T-helper 1 cell treated with Interleukin-12 subunit alpha and Interleukin-12 subunit beta and Interleukin-4 antibody, amounts not matched to agents 30 ng/mL and 1 ng/mL, for 36 hours (primary cell): ENCODE measurements around the gene MYO5C. TPM values are rescaled to one million over a fixed set of nuclear protein-coding genes. Genes with fewer than 3 reads are reported as not detected.

Source experiments
- intact Hi-C: fragments of 100-400 bp; cut with micrococcal nuclease; formaldehyde crosslinking; loops from one replicate; pipeline ENCODE4 v1.15.1; 2024
- total RNA-seq: library from RNA; stranded (reverse); gene quantifications from 2 replicates; pipeline ENCODE4 v1.2.3, GENCODE V29; 2022

The MYO5C gene
- total RNA-seq, 1 donor from 2014 or later = 1.2 TPM

GRCh38 chr15:52280326-52281084, 15.1 kb downstream of the MYO5C start:
- intact Hi-C loops = no loop called here

- intact Hi-C loops = no loop called here
These were observed 16.8 kb downstream of the MYO5C start for GRCh38 chr15:52278636-52279367.

DNA sequence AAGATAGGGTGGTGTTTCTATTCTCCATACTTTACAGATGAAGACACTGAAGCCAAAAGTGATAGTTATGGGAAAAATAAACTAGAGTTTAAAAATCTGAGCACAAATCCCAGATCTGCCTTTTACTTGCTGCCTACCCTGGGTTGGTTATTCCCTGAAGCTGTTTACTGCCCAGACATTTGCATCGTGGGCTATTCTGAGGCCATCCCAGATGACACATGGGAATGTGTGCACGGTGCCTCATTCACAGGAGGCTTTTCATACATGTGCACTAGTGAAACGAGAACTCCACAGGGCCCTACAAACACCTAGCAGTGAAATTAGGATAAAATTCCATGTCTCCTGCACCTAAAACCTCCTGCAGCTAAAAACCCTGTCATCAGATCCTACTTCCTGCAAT, 17.5 kb downstream of the MYO5C start:
- intact Hi-C loops = no loop called here

GRCh38 chr15:52277575-52277974, 18.0 kb downstream of the MYO5C start:
- intact Hi-C loops = no loop called here

DNA sequence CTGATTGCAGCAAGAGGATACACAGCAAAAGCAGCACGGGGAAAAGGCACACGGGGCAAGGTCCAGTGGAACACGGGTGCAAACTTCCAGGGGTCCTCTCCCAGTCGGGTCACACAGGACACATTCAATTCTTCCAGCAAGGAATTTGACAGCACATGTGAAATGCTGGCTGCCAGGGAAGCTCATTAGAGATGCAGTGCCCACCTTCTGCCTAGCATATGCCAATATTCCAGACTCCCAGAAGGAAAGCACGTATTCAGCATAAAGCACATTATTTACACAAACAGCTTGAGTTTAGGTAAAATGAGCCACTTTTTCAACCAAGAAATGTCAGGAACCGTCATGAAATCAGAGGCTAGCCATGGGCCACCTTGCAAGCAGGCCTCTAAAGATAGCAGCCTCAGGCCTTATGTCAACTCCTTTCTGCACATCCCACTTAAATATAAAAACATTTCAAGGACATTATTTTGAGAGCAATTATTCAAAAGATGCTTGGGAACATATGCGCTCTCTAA, 19.3 kb downstream of the MYO5C start:
- intact Hi-C loops = no loop called here

GRCh38 chr15:52263563-52264282, 31.9 kb downstream of the MYO5C start:
- intact Hi-C loops = loop anchor here (2.0 kb wide), 1 partner anchor 305 kb away; the partner anchor contains the start of gene ARPP19

DNA sequence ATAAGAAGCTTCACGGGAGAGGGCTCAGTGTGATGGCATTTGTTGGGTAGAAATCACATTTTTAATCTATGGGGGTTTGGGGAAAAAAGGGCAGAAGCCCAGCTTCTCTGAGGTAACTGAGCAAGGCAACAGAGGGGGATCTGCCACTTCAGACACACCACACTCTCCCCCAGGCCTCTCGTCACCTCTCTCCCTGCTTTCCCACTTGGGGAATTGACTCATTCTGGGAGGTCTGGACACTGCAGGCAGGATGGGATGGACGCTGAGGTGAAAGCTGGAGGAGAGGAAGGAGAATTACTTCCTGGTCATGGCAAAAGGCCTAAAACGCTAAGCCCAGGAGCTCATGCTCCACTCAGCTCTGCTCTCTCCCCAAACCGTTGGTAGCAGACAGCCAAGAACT, 33.2 kb downstream of the MYO5C start:
- intact Hi-C loops = loop anchor here (1.0 to 2.0 kb wide), 2 partner anchors 306 to 416 kb away; partner anchors contain the start of gene ARPP19

DNA sequence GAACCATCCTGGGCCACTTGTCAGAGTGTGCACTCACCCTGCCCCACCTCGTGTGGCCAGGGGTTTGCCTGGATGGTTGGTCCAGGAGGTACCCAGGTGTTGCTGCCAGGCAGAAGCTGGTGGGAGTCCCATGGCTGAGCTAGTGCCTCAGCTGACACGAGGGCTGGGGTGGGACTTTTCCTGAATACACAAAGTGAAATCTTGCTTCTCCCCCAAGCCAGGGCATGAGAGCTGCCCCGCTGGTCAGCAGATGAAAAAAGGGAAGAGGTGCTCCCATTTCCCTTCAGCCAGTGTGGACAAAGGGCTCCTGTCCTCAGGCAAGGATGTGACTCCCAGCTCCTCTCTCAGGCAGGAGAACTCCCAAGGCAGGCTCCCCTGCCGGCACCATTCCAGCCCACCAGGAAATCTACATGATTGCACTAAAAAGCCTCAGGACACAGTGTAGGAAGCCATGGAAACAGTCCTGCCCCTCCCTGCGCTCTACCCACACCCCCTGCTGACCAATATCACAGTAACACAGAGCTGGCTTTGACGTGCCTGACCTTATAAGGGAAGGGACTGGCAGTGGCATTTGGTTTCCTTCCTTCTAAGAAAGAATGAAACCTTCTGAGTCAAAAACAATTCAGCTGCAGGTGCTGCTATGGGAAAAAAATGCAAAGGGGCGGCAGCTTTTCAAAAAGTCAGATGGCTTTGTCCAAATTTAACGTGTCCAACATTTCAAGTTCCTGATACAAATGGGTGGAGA, 33.9 kb downstream of the MYO5C start:
- intact Hi-C loops = loop anchor here (1.0 to 2.0 kb wide), 2 partner anchors 307 to 417 kb away; partner anchors contain the start of gene ARPP19

GRCh38 chr15:52261026-52261425, 34.6 kb downstream of the MYO5C start:
- intact Hi-C loops = no loop called here

- intact Hi-C loops = no loop called here
These were observed 36.1 kb downstream of the MYO5C start for GRCh38 chr15:52259503-52259902.

DNA sequence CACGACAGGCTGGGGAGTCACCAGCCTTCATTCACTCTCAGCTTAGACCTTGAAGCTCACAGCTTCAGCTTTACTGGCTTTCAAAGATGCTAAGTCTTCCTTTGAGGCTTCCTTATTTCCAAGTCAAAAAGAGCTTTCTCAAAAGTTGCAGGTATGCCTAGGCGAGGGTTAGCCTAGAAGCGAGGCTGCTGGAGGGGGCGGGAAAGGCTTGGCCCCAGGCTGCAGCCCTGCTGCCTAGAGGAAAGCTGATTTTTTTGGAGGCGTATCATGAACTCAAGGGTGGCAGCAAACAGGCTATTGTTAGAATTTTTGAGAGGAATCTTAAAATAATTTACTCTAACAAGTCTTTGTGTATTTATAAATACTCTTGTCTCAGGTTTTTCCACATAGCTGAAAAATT, 37.1 kb downstream of the MYO5C start:
- intact Hi-C loops = no loop called here

DNA sequence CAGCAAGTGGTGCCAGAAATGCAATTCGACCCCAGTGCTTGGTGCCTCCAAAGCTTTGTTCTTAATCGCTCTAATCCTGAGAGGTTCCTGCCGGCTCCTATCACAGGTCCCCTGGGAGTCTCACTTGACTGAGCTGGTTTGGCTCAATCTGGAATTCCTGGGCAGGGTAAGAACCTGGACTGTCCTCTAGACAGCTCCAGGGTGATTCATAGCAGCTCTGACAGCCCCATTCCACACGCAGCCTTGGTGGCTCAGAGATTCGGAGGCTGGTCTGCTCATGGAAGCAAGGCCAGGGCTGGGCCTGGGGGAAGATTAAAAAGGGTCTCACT, 37.9 kb downstream of the MYO5C start:
- intact Hi-C loops = loop anchor here (2.0 kb wide), 3 partner anchors 33 to 301 kb away; no protein-coding TSS in a partner anchor

DNA sequence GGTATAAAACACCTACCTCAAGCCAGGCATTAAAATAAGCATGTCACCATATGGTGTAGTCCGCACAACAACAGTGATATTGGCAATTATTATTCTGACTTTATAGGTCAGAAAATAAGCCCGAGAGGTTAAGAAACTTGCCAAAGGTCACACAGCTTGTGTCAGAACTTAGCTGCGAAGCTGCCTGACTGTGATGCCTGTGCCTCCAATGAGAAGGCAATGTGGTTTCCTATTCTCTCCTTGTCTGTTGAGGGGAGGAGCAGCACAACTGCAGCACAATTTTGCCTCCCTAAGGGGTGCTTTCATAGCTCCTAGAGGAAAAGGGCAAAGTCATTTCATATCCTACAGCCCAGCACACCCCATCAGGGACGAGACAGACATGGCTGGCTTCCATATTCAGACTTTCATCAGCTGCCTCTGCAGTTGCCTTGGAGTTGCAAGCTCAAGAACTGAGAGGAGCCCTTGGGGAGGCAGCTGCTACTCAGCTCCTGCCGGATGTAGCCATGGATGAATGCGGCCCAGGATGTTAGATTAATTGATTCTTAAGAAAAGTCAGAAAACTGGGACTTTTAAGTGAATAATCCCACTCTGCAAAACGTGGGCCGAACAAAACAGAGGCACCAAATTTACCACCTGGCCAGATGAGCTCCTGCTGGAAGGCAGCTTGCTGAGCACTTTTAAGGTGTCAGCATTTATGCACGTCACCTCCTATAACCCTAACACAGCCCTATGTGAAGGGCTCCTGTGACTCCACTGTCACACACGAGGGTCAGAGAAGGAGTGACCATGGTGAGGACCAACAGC, 38.5 kb downstream of the MYO5C start:
- intact Hi-C loops = loop anchor here (1.0 to 2.0 kb wide), 9 partner anchors 34 to 478 kb away; partner anchors contain the start of gene ATOSA

DNA sequence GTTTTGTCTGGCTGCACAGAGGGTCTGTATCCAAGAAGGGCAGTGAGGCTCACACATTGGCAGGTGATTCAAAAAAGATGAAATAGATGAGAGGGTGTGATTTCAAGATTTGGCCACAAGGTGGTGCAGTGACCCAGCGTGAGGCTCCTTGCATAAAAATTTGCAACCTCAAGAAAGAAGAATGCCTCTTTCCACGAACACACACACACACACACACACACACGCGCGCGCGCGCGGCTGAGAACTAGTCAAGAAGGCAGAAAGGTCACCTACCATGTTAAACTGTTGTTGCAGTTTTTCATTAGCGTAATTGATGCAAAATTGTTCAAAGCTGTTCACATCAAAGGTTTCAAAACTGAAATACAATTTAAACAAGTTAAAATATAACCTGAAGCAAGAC, 39.2 kb downstream of the MYO5C start:
- intact Hi-C loops = loop anchor here (1.0 to 2.0 kb wide), 9 partner anchors 34 to 479 kb away; partner anchors contain the start of gene ATOSA

- intact Hi-C loops = loop anchor here (1.0 to 2.0 kb wide), 9 partner anchors 35 to 479 kb away; partner anchors contain the start of gene ATOSA
These were observed 39.7 kb downstream of the MYO5C start for GRCh38 chr15:52255935-52256334.

DNA sequence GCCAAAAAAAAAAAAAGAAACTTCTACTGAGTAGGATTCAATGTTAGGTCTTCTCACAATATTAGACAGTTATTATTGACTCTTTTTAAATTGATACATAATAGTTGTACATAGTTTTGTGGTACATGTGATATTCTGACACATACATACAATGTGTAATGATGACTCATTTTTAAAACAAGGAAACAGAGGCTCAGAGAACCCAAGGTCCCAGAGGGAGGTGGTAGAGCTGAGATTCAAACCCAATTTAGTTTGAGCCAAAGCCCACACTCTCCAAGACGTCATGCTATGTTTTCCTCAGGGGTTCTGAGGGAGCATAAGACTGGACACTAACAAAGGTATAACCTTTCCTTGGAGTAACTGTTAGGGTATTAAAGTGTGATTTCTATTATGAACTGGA, 40.6 kb downstream of the MYO5C start:
- intact Hi-C loops = no loop called here

GRCh38 chr15:52254391-52254790, 41.2 kb downstream of the MYO5C start:
- intact Hi-C loops = no loop called here

- intact Hi-C loops = no loop called here
These were observed 42.8 kb downstream of the MYO5C start for GRCh38 chr15:52252781-52253180.

DNA sequence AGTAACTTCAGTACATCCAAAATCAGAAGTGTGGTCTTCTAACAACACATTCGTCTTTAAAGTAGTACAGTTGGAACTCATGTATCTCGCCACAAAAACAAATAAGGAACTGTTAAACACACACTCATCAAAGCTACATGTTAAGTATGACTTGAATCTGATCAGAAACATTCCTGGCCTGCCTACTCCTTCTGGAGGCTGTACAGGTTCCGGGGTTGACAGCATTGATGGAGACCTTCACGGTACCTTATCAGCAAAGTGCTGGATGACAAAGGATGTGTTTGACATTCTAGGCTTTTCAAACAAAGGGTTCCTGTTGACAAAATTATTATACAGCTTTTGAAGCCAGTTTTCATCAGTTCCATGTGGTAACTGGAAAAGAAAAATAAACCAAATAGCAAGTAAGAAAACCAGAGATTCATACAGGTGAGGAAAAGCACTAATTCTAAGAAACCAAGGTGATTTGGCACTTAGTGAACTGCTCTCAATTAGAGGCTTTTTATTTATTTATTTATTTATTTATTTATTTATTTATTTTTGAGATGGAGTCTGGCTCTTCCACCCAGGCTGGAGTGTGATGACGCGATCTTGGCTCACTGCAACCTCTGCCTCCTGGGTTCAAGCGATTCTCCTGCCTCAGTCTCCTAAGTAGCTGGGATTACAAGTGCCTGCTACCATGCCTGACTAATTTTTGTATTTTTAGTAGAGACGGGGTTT, 44.3 kb downstream of the MYO5C start:
- intact Hi-C loops = no loop called here
